HG02840 (cell line): ENCODE measurements around the gene NBEAL2.
A peak's percentile ranks its signal among the peaks of the same experiment; 100 is the strongest.

Experiments used
- ATAC-seq: cut with Tn5 transposase; IDR thresholded peaks from one replicate; pipeline ENCODE4 v1.9.1; 2021; ENCODE audit warnings: mild to moderate bottlenecking, moderate library complexity, moderate number of reproducible peaks; ENCODE audit not compliant: unreplicated experiment, low FRiP score

The NBEAL2 gene, protein sequence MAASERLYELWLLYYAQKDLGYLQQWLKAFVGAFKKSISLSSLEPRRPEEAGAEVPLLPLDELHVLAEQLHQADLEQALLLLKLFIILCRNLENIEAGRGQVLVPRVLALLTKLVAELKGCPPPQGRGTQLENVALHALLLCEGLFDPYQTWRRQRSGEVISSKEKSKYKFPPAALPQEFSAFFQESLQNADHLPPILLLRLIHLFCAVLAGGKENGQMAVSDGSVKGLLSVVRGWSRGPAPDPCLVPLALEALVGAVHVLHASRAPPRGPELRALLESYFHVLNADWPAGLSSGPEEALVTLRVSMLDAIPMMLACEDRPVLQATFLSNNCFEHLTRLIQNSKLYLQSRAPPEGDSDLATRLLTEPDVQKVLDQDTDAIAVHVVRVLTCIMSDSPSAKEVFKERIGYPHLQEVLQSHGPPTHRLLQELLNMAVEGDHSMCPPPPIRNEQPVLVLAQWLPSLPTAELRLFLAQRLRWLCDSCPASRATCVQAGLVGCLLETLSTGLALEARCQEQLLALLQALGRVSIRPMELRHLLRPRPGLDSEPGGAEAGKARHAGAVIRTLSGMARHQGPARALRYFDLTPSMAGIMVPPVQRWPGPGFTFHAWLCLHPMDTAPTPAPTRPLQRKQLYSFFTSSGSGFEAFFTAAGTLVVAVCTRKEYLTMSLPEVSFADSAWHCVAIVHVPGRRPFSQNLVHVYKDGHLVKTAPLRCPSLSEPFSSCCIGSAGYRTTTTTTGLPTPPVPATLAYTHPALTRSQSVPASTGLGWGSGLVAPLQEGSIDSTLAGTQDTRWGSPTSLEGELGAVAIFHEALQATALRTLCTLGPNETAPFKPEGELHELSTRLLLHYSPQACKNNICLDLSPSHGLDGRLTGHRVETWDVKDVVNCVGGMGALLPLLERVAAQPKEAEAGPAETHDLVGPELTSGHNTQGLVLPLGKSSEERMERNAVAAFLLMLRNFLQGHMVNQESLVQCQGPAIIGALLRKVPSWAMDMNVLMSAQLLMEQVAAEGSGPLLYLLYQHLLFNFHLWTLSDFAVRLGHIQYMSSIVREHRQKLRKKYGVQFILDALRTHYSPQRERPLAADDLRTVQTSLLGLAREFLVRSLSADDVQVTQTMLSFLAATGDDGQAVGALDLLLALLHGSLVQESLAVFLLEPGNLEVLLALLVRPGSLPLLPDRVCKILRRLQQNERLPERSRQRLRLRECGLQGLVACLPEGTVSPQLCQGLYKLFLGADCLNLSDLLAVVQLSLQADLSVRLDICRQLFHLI (N-terminal part only)

DNA sequence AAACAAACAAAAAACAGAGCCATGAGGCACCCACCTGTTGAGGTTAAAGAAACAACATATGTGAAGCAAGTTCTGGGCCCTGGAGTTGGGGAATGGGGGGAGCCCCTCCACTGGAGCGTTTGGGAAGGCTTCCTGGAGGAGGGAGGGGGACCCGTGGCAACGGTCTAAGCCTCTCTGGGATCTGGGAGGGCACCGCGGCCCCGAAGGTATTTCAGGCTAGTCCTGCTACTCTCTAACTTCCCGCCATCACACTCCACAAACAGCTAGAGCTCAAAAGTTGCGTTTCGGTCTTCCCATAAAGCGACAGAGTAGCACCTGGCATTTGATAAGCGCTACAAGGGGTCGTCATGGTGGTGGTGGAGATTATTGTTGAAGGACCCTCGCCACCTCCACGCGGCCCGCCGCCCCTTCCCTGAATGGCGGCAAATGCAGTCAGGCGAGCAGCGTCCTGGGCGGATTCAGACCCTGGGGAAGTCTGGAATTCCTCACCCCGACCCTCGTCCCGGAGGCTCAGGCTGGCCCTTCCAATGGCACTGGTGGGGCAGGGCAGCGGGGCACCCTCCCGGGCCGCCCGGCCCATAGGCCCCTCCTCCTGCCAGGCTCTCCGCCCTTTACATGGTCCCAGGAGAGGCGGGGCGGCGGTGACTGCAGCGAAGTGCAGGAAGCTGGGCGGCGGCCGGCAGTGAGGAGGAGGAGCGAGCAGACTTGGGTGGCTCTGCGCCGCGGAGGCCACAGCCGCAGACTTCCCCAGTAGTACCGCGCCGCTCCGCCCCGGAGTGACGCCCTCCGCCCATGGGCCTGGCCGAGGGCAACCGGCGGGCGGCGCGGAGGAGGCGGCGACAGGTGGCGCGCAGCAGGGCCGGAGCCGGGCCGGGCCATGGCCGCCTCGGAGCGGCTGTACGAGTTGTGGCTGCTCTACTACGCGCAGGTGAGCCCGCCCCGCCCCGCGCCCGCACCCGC lies at the start of gene NBEAL2:
NBEAL2 (plus strand) TSS at position 682 of the 960 bp plus-strand sequence; CDS start at position 878, 196 bp downstream.
- ATAC-seq: peak; percentile 61

DNA sequence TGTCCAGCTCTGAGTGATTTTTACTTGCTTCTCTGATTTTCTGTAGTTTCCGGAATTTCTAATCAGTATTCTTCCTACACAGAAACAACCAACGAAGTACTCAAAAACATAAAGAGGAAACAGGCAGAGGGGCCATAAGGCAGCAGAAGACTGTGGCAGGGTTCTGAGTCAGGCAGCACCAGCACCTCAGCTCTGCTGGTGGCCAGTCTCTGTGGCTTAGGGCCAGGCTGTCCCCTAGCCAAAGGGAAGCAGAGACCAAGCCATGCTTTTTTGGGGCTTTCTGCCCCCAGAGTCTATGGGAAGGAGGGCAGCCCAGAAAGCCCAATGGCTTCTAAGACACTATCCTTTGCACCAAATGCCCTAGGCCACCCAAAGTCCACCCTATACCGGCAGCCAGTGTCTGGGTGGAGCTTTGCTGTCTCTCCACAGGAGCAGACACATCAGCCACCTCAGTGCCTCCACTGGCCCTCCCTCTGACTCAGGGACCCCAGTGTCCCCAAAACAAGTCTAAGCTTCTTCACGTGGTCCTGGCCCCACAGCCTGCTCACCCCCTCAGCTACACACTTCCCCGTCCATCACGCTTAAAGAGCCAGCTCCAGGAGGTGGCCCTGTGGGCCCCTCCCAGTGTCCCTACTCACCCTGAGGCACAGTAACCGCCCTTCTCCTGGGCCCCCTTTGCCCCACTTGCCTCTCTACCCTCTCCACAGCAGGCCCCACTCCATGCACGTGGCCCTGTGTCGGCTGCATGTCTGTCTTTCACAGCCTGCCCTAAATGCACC lies 49.1 kb upstream of the NBEAL2 start:
- ATAC-seq: no peak

DNA sequence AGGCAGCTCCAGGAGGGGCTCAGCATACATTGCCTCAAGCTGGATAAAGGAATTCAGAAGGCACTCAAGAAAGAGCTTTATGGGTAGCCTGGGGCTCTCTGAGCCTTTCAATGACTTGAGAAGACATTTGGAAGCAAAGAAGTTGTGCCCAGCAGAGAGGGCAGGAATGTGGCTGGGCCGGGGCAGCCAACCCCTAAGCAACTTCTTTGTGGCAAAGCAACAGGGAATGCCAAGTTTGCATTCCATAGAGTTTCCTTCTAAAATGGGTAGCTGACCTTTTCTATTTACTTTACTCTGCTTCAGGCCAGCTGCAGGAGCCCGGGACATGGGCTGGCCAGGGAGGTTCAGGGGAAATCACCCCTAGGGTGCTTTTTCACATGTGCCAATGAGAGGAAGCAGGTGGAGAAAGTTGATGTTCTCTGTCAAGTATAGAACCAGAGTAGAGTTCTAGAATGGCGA lies 48.5 kb upstream of the NBEAL2 start:
- no peak for ATAC-seq

DNA sequence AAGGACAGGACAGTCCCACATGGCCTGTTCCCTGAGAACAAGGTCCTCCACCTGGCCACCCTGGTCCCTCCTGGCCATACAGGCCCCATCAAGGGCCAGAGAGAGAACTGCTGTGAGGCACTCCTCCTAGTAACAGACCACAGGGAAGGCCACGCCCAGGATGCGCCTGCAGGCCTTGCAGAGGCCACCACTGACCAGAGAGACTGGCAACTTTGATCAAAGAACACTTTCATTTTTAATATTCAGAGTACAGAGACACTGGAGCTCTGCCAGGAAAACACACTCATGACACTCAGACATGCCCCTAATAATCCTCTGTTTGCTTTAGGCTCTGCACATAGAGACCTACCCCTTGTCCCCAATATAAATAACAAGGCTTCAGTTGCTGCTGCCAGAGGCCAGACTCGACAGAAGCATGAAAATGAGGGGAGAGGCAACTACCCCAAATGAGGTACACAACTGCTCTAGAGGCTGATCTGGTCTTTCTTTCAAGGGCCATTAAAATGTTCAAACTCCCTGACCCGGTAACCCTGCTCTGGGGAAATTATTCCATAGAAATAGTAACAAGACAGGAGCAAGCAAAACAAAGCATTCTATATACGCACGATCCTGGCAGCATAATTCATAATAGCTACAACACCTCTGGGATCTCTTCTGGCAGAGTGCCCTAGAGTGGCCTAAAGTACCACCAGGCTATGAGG lies 47.7 kb upstream of the NBEAL2 start:
- ATAC-seq: no peak

DNA sequence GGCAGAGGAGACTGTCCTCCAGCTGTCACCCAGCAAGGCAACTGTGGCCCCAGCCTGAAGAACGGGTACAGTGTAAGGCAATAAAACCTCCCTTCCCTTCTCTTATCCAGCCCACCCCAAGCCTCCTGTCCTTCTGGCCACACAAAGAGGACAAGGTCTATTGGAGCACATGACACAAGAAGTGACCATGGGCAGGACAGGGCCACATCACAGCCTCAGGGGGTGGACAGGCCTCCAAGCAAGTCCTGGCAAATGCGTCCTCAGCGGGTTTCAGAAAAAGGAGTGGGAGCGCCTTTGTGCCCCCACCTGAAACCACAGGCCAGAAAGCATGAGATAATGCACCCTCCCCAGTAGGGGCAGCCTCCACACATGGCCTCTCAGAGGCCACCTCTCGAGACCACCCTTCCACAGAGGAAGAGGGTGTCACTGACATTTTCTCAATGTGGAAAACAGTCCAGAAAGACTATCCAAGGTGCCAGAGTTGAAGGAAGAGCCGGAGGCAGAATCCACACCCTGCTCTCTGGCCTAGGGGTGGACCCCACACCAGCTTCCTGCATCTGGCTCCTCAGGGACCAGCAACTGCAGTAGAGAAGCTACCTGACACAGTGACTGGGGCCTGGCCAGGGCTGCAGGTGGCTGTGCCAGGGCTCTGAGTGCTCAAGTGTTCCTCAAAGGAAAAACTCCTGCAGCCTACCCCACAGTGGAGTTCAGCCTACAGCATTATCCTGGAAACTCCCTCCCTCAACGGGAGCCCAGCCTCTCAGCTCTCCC lies 46.8 kb upstream of the NBEAL2 start:
- ATAC-seq: no peak

DNA sequence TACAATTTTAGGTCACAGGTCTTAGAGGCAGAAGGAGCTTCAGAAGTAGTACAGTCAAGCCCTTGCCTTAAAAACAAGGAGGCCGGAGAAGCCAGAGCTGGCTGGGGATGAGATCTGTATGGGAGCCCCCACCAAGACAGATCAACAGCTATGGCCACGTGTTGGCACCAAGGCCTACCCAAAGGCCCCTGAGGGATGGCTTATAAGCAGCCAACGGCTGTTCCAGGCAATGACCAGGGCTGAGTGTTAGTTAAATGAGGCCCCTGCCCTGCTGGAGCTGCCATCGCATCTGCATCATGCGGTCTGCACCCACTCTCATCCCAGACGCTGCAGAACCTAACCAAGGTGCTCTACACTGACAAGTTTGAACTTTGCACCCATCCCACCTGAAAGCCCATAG lies 46.2 kb upstream of the NBEAL2 start:
- no peak for ATAC-seq

DNA sequence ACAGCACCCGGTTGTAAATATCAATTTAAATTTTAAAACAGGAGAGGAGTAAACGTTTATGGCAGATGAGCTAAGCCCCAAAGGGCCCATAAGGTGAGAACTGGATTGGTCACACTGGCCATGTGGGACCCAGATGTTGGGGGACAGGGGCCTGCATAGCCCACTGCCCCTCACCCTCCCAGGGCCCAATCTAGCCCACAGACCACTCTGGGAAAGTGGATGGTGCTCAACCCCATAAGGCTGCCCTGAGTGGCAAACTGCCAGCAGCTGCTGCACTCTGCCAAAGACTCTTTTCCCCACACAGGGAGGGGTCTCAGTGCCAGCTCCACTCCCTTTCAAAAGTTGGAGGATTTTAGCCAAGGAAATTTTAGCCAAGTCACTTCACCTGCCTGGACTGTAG lies 45.4 kb upstream of the NBEAL2 start:
- no peak for ATAC-seq

DNA sequence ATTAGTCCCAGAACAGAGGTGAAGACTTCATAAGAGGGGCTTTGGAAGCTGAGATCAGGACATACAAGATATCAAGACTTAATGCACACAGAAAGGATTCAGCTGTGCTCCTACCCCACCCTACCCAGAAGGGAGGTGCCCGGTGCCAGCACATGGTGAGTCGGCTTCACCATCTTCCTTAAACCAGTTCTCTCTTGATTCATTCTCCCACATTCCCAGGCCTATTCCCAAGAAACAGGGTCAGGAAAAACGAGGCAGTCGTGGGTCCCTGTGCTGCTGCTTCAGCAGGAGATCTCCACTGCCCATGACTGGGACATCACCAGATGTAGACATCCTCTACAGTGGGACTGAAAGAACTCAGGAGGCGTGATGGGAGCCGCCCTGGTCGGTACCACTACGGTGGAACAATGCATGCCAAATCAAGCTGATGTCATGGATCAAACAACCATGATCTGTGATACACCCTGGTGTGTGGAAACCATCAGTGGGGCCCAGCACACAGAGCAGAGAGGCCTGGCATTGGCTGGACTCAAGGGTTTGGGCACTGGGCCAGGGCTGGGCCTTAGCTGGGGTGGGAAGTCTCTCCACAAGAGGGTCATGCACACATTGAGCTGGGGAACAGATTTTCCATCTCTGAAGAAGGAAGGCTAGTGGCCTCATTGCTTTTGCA lies 44.8 kb upstream of the NBEAL2 start:
- no peak for ATAC-seq

DNA sequence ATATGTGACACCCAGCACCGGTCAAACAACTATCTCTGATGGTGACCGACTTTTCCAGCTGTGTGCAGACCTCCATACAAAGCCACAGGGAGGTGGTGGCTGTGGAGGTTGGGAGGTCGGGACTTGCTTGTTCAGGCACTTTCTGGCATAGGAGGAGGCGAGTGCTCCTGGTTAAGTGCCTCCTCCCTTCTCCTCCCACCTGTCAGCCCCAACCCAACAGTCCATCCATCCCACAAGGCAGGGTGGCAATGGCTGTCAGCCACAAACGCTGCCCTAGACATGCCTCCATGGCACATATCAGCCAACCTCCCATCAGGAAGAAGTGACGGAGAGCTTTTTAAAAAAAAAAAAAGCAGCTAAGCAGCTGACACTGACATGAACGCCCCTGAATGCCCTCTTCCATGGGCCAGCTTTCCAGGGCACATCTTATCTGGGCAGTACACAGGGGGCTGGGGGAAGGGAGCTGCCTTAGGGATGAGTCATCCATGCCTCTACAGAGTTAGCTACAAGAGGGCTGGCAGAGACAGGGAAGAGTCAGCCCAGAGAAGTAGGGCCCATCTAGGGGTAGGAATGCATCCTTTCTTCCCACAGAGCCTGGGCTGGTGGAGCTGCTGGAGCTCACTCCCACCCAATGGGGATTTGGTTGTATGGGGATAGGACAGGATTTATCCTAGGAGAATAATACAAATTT lies 44.2 kb upstream of the NBEAL2 start:
- ATAC-seq: no peak

DNA sequence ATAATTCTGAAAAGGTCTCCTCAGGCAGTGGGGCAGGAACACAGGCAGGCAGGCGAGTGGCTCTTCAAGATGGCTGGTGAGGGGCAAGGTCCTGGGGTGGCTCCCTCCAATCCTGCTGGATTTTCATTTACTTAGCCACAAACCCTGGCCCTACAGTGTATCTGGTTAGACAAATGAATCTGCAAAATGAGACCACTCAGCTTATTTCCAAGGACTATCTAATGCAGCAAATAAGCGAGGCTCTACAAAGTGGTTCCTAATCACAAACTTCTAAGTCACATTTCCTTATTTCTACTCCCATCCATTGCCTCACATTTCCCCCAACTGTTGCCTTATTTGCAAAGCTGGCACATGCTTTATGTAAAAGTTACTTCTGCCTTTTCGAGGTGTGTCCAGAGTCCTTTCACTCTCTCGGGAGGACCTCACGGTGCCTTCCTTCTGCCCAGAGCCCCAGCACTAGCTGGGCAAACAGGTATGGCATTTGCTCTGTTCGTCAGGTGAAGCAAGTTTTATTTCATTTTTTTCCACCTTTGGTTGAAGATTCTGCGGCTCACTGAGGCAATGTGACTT lies 43.4 kb upstream of the NBEAL2 start:
- no peak for ATAC-seq

DNA sequence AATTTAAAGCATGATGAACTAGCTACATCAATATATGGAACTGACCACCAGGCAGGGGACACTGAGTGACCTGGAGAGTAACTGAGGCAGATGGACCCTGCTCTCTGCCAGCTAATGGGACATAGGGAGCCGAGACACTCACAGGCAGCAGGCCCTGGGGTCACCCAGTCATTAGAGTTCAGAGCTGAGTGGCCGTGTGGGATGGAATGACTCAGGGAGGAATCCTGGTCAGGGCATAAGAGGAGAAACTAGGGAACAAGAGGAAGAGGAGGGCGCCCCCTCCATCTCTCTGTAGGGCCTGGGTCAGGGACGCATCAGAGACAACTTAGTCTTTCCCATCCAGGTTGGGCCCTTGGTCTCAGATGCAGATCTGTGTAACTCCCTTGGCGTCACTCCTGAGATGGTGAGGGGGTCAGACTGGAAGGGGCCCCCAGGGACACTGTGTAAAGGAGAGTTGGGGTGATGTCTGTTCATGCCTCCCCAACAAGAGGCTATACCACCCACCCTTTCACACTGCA lies 42.7 kb upstream of the NBEAL2 start:
- no peak for ATAC-seq

DNA sequence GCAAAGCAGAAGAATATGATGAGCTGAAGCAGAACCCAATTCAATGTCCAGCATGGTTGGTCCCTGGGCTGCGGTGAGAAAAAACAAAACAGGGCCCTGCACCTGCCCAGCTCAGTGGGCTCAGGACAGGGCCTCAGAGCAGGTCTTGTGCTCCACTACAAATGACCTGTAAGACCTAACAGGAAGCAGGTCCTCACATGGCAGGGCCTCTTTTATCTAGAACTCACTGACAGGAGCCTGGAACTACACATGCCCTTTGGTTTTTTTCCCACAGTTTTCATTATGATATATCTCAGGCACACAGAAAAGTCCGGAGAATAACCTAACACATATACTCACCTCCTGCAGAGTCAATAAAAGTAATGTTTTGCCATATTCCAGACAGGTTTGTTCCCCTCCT lies 41.3 kb upstream of the NBEAL2 start:
- no peak for ATAC-seq

DNA sequence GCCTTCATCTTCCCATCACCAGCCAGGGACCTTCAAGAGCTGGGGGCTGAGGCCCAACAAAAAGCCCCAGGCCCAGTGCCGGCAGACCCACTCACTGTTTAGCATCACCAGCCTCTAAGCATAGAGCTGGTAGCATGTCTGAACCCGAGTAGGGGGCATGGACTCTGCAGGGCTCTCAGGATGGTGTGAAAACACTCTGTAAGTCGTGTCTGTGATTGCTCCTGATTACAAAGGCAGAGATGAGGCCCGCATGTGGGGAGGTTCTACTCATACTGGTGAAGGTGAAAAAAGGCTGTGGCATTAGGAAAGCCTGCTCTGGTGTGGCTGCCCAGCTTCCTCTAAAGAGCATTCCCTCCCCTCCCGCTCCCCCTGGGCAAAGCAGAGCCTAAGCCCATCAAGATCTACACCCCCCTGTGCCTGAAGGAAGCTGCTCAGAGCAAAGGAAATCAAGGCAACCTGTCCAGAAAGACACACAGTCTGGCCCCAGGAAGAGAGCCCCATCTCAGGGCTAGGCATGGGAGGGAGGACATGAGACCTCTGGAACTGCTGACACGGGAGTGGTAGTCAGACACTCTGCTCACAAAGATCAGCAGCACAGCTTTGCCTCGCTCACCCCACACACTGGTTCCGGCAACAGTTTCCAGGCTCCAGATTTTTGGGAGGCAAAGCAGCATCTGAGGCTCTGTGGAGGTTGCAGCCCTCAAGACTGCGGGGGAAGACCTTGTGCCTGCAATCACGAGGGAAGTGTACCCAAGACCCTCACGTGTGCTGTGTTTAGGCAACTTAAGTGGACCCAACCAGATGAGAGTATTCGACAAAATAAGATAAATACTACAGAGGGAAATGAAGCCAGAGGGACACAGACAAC lies 39.7 kb upstream of the NBEAL2 start:
- no peak for ATAC-seq

DNA sequence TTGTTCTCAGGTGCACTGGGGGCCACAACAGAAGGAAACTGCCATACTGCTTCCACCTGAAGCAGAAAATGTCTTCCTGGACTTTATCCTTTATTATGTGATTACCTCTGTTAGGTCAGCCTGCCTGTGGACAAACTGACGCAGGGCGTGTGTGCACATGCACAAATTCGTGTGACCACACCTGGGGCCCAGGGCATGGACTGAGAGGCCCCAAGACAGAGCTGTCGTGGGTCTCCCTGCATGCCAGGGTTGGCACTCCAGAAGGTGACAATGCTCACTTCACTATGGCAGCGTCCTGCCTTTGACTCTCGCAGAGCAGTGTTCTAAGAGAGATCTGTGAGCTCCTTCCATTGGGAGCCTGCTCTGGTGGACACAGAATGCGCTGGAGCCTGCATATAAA lies 37.4 kb upstream of the NBEAL2 start:
- no peak for ATAC-seq
